ENCODE data around the gene UBE2V1.
"Not testable (repeated sequence)": the region's sequence is repeated elsewhere in the genome, so short reads cannot be mapped to it uniquely, and the experiment has no call there.

The UBE2V1 gene

DNA sequence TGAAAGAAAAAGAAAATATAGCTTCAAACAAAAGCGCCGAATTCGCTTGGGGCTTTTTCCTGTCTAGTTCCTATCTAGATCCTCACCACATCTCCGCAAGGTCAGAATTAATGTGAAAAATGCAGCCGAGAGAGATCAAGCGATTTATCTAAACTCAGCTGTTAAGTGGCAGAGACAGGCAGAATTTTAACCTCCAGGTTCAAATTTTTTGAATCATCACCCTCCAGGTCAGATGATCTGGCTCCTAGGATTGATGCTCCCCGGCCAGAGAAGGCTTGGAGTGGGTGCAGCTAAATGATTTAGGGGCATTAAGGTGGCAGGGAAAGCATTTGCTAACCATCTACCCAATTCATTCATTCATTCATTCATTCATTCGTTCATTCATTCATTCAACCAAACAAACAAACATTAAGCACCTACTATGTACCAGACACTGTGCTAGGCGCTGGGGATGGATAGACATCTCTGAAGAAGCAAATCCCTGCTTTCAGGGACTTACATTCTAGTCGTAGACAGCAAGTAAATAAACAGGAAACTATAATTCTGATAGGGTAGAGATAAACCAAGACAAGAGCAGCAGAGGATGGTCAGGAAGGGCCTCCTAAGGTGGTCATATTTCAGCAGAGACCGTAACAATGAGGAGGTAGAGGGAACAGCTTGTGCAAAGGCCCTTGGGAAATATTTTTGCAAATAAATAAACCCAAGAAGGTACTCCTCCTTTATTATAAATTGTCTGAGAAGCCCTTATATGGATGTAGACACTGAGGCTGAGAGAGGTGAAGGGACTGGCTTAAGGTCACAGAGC lies 672 bp upstream of the UBE2V1 start:
- DNase-seq: no peak

DNA sequence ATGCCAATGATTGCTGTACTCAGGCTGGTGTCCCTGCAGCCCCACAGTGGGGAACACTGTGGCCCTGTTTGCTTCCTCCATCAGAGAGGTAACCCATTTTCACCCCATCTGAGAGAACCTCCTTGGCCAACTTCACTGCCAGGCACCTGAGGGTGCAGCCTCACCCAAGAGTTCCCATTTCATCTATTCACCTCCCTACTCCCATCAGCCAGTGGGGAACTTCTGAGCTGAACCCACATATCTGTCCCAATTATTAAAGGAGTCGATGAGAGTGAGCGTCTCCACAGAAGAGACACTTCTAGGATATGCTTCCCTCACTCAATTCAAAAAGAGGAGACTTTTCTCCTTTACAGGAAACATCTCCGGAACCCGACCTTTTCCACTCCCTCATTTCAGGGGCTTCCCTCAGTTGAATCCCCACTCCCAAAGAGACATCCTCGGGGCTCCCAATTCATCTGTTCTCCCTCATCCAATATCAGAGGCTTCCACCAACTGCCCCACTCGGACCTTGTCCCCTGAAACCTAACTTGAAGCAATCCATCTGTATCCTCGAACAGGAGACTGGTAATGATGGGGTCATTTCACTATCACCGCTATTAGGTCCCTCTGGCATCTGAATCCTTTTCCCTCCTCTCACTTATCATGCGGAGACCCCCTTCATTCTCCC lies 988 bp downstream of the UBE2V1 start:
- DNase-seq: no peak

DNA sequence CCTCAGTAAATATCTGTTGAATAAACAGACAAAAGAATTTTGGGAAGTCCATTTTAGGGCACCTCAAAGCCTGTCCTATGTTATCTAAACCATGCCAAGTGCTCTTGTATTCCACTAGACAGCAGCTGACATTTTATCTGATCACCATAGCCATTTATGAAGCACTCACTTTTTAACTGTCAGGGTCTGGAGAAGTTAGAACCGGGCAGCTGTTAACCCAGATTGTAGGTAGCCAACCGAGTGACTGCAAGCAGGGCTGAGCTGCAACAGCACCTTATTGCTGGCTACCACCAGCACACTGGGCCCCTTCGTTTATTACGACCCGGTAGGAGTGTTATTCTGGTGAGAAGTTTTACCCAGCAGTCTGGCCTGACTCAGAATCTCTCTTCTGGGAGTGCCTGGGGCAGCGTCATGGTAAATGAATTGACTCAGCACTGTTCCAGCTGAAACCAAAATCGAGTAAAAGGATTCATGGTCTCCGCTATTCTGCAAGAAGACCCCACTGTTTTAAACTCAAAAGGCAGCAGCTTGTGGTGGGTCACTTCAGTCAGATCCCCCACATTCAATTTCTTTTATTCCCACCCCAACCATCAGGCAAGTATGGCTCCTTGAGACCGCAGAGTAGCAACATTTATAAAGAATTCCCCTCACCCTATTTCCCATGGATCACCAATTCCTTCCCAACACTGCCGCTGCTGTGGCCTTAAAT lies 1.7 kb downstream of the UBE2V1 start:
- DNase-seq: no peak

DNA sequence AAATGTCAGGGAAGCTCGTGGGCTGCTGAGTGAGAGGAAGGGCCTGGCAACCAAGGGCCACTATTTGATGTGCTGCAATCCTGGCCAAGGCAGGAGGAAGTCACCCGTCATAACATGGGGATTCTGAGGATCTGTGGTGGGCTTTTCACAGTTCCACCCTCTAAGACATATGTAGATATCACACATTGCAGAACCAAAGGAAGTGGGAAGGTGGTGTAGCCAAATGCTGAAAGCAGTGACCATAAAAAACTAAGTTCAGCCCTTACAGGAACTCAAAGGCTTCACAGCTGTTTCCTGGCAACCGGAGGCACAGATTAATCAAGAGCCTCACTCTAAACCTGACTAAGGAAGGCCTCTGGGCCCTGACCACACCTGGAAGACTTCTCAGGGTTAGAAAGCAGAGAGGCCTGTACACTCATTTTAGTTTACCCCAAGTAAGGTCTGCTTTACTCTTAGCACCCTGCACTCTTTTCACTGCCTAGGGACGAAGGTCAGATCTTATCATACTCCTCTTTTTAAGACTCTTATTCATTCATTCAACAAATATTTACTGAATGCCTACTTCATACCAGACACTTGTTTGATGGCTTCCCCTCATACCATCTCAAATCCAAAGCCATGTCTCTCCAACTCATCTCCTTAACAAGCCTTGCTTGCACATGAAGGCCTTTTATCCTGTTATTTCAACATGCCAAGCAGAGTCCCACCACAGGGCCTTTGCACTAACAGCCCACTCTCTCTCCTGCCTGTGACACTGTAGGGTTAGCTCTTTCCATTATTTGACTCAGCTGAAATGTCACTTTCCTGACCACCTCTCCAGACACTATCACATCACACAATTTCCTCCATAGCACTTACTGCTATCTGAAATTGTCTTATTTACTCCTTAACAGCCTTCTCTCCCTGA lies 2.6 kb downstream of the UBE2V1 start:
- DNase-seq: peak; percentile 77

DNA sequence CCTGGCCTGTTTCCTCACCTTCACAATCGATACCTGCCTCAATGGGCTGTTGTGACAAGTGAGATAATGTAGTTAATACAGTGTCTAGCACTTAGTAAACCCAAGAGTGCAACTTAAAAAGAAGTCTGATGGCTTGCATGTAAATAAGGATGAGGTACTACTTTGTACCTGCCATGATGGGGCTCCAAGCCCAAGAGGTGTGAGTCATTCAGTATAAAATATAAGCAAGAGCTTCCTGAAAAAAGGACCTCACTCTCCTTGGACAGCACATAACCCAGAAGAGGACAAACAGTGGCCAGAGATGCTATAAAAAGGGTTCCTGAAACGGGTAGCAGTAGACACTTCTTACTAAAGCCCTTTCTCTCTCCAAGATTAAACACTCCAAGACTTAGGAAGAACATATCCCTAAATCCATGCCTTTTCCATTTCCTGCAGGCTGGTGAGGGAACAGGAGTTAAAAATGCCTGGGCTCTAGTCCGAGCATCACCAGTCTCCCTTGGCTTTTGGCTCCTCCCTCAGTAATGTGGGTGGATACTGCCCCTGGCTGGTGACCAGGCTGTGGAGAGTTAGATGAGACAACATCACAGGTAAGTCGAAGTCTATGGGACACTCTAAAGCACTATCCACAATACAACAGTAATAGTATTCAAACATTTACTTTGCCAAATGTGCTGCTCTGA lies 4.3 kb downstream of the UBE2V1 start:
- DNase-seq: no peak

DNA sequence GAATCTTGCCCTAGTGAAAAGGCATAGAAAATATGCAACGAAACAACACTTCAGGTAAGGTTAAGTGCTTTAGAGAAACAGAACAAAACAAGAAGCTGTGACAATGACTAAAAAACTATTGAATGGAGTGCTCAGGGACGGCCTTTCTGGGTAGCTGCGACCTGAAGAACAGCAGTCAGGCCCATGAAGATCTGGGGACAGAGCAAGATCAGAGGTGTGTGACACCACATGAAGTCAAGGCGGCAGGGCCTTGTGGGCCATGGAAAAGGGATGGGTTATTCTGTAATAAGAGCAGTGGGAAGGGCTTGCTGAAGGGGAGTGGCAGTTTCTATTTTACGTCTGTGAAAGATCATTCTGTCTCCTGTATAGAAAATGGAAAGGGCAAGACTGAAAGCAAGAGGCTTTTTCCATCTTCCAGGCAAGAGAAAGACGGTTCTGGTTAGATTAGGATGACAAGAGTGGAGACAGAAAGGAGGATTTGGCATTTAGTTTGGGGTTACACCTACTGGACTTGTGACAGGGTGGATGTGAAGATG lies 5.1 kb downstream of the UBE2V1 start:
- DNase-seq: no peak

DNA sequence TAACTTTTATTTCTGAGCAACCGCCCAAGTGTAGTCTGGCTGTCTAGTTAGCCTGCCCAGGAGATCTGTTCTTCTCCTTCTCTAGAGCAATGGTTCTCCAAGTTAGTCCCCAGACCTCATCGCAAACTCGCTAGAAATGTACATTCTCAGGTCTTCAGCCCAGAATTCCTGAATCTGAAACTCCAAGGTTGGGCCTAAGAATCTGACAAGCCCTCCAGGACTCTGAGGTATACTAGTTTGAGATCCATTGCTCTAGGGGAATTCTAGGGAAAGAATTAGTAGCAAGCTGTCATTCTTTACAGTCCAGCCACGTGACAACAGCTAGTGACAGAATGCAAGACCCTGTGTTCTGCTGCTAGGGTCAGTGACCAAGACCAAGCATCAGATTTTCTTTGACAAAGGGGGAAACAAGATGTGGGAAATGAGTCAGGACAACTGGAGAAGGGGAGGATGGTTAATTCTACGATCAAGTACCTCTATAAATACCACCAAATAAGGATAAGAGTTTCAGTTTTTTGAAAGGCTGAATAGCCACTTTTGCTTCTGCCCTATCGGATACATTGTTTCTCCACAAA lies 5.8 kb downstream of the UBE2V1 start:
- DNase-seq: no peak

DNA sequence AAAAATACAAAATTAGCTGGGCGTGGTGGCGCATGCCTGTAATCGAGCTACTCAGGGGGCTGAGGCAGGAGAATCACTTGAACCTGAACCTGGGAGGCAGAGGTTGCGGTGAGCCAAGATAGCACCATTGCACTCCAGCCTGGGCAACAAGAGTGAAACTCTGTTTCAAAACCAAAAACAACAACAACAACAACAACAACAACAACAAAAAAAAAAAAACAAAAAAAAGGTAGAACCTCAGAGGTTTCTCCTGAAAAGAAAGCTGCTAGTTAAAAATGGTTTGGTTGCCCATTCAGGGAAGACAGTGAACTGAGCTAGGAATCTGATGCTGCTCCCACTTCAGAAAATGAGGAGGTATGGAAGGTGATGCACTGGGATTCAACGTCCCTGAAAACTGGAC lies 6.3 kb downstream of the UBE2V1 start:
- not testable (repeated sequence) for DNase-seq

DNA sequence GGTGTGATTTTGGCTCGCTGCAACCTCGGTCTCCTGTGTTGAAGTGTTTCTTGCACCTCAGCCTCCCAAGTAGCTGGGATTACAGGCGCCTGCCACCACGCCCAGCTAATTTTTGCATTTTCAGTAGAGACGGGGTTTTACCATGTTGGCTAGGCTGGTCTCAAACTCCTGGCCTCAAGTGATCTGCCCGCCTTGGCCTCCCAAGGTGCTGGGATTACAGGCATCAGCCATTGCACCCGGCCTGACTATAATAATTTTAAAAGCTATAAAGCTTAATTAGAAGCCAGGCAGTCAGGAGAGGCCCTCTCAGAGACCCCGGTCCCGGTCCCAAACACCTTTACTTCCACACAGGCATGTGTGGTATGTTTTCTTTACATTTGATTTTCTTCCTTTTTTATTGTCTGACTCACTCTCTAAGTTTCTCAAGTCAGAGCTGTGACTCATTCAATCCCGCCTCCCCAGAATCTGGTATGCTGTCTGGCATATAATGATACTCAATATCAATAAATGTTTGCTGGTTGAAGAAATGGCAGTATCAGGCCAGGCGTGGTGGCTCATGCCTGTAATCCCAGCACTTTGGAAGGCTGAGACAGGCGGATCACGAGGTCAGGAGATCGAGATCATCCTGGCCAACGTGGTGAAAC lies 9.4 kb downstream of the UBE2V1 start:
- DNase-seq: not testable (repeated sequence)

DNA sequence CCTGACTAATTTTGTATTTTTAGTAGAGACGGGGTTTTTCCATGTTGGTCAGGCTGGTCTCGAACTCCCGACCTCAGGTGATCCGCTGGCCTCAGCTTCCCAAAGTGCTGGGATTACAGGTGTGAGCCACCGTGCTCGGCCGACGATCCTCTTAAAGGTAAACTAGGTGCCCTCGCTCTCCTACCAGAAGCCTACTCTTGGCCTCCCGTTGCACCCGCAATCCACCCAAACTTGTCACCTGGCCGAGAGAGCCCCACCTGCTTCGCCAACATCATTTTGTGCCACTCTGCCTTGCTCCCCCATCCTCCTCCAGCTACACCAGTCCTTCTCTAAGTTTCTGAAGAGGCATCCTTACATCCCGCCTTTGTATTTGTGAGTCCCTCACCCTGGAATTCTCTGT lies 10.4 kb downstream of the UBE2V1 start:
- DNase-seq: not testable (repeated sequence)

DNA sequence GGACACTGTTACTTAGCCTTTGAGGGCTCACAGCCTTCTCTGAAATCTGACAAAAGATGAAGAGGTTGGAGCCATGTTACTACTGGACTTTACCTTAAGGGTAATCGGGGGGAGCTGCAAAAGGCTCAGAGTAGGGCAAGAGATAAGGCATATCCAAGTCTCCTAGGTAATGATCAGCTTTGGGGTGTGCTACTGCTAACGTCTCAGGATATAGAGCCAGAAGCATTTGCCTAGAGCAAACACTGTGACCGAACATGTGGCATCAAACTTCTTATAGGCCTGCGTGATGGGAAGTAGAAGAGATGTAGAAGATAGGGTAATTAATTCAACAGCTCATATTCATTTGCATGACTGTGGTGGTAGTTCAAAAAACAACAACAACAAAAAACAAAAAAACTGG lies 11.1 kb downstream of the UBE2V1 start:
- DNase-seq: no peak

DNA sequence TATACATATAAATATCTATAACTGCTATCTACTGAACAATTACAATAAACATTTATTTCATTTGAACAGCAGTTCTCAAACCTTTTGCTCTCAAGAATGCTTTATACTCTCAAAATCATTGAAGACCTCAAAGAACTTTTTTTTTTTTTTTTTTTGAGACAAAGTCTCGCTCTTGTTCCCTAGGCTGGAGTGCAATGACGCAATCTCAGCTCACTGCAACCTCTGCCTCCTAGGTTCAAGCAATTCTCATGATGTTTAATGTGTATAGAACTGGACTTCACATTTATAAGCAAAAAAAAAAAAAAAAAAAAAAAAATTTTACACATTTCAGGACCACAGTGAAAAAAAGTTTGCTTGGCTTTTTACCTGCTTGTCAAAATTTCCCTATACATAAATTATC lies 11.7 kb downstream of the UBE2V1 start:
- no peak for DNase-seq

DNA sequence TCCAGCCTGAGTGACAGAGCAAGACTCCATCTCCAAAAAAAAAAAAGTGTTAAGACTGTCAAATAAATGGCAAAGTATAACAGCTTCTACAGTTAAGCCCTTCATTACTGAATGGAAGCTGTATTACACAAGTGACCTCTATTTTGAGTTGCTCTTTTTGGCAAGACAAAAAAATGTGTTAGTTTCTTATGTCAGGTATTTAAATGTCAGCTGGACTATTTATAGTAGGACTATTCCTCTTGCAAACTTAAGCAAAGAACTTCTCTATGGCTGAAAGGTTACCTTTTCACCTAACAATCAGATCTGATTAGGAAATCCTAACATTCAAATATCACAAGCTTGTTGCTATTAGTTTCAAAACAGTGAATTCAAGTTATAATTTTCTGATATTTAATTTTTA lies 12.4 kb downstream of the UBE2V1 start:
- DNase-seq: no peak

DNA sequence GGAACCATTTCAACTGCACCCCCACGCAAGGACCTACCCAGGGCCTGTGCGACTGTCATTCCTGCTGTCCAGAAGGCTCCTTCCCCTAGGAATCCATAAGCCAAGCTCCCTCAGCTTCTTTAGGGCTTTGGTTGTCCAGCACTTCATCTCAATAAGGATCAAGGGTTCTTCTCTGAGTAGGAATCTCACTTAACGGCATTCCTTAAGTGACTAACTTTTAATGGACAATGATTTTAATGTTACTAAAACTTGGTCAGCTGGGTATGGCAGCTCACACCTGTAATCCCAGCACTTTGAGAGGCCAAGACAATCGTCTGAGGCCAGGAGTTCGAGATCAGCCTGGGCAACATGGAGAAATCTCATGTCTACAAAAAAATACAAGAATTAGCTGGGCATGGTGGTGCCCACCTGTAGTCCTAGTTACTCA lies 13.4 kb downstream of the UBE2V1 start:
- no peak for DNase-seq

DNA sequence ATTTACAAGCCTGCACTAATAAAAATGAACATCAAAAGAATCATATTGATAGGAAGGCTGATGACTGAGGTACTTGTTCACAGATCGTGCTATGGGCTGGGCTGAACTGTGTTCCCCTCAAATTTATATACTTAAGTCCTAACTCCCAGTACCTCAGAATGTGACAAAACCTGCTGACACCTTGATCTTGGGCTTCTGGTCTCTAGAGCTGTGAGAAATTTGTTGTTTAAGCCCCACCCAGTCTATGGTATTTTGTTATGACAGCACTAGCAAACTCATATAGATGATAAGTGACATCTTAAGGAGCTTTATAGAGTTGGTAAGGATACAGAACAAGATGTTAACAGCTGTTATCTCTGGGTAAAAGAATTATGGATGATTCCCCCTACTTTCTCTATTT lies 13.8 kb downstream of the UBE2V1 start:
- no peak for DNase-seq

DNA sequence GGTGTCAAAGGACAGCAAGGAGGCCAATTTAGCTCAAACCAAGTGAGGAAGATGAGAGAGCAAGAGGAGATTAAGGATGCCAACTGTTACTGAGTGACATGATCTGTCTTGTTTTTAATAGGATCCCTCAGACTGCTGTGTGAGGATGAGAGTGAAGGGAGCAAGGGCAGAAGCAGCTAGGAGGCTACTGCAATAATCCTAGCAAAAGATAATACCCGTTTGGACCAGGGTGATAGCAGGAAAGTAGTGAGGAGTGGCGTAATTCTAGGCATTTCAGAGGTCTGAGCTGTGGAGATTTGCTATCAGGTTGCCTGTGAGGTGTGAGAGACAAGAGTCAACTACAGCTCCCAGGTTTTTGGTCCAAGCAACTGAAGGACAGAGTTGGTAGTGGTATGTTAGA lies 14.7 kb downstream of the UBE2V1 start:
- DNase-seq: no peak

DNA sequence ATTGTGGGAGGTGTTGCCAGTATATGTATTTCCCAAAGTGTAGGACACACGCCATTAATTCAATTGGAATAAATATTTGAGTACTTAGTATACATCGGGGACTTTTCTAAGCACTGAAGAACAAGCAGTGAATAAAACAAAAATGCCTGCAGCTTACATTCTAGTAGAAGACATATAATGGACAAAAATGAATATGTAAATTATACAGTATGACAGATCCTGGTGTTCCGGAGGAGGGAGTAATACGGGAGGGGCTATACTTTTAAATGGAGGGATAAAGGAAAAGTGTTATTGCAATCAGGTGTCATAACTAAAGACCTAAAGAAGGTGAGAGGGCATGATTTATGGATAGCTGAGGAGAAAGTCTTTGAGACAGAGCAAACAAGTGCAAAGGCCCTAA lies 15.1 kb downstream of the UBE2V1 start:
- DNase-seq: no peak

DNA sequence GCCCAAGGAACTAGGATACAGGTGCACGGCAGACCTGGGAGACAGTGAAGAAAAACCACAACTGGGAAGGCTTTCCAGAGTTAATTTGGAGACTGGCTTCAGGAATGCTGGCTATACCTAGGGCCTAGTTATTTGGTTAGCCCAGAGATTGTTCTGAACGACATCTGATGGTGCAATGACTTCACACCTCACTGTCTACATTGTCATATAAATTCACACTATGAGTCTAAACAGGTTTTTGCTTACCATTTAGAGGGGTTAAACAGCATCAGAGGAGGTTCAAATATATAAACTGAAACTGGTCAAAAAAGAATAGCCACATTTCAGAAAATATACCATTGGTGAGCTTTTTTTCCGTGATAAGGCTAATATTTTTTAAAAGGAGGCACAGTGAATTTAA lies 16.7 kb downstream of the UBE2V1 start:
- no peak for DNase-seq

DNA sequence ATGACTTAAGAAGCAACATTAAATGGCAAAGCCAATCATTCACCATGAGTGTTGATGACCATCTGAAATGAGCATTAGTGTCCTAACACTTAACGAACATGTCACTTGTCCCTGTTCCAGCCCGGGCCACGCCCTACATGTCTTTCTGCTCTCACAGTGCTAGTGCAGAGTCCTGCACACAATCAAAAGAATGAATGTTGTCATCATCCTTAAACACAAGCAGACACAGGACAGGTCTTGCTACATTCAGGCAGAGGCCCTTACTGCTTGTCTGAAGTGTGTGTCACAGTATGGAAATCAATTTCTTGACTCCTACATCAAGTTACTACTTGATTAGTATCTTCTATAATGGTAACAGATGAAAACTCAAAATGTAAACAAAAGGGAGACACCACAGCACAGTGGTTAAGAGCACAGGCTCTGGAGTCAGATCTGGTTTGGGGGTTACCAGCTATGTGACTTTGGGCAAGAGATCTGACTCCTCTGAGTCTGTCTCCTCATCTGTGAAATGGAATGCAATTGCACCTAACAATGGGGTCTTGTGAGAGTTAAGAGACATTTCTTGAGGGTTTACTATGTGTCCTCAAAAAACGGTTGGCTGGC lies 17.4 kb downstream of the UBE2V1 start:
- no peak for DNase-seq

DNA sequence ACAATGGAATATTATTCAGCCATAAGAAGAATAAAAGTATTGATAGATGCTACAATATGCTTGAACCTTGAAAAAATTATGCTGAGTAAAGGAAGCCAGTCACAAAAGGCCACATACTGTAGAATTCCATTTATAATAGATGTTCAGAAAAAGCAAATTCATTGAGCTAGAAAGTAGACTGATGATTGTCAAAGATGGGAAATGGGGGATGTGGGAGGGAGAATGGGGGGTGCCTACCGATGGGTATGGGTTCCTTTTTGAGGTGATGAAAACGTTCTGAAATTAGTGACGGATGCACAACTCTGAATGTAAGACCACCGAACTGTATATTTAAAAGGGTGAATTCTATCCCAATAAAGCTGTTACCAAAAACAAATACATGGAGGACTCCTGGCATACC lies 18.4 kb downstream of the UBE2V1 start:
- no peak for DNase-seq

DNA sequence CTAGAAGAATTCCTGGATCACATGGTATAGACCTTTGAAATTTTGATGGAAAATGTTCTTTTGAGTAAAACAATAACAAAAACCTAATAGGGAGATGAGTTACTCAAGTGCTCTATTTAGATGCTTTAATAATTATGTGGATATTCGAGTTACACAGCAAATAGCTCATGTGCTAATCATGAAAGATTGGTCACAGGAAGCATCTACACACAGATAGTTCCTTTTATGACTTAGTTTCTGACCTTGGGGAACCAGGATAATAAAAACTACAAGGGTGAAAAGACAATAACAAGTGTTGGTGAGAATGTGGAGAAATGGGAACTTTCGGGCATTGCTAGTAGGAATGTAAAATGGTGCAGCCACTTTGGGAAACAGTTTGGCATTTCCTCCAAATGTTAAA lies 19.7 kb downstream of the UBE2V1 start:
- no peak for DNase-seq
